HFFc6 (cell line): Measurements from ENCODE around the gene TNNI3. TPM values are rescaled to one million over a fixed set of nuclear protein-coding genes. Genes with fewer than 3 reads are reported as not detected.

Experiments
- DNase-seq: peaks from one replicate; pipeline ENCODE4 v3.0.0-alpha.2; 2018
- H3K27ac Mint-ChIP-seq: 2 replicates; pipeline ENCODE4 v1.8.0; 2020; ENCODE audit warnings: mild to moderate bottlenecking, mixed read lengths
- H3K27me3 Mint-ChIP-seq: 2 replicates; pipeline ENCODE4 v1.8.0; 2021; ENCODE audit warnings: mild to moderate bottlenecking, moderate library complexity, mixed read lengths; ENCODE audit not compliant: insufficient read depth
- H3K36me3 Mint-ChIP-seq: 2 replicates; pipeline ENCODE4 v1.8.0; 2021; ENCODE audit warnings: low read depth, mixed read lengths
- H3K4me1 Mint-ChIP-seq: 2 replicates; pipeline ENCODE4 v1.8.0; 2020; ENCODE audit warnings: low read depth, mixed read lengths
- H3K4me3 Mint-ChIP-seq: 2 replicates; pipeline ENCODE4 v1.8.0; 2020; ENCODE audit warnings: mild to moderate bottlenecking, moderate library complexity, mixed read lengths
- H3K9me3 Mint-ChIP-seq: 2 replicates; pipeline ENCODE4 v1.8.0; 2020; ENCODE audit warnings: mild to moderate bottlenecking, mixed read lengths
- total RNA-seq, 6 experiments: library from RNA; stranded (reverse); fragmentation: NEBNext Ultra II Directional; extraction: Animal tissue kit (Norgen Biotek cat#: 25700); gene quantifications; 2 replicates in 1 of 6; 3 replicates in 5 of 6; pipeline ENCODE4 v1.2.3, GENCODE V29; 2021
- TF ChIP-seq, protein P1 (sequence below): fragments of 200-600 bp; sonication (generic); IDR thresholded peaks from 2 replicates; pipeline ENCODE4 v1.5.0; 2021; ENCODE audit warnings: antibody characterized with exemption, mild to moderate bottlenecking

The TNNI3 gene
- total RNA-seq, 6 experiments from 2014 or later, result not detected

DNA sequence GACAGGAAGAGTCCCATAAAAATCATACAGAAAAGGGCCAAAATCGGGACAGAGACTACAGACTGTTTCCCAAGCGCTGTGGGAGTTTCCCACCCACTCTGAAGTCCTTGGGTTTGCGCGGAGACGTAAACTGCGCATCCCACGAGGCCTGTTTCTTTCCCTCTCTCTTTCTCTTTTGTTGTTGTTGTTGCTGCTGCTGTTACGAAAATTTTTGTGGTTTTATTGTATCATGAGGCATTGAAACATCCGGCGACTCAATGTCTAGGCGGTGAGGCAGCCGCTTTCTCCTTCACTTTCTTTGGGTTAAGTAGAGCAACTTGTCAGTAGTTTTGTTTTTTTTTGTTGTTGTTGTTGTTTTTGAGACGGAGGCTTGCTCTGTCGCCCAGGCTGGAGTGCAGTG lies 38.5 kb downstream of the TNNI3 start:
- Mint-ChIP-seq H3K4me1 (peaks cover 26% of the 10 kb centered on the region), H3K9me3 (no peaks in the 10 kb centered on the region), H3K27me3 (peaks cover 26% of the 10 kb centered on the region), H3K4me3 (no peak overlapping the region; the same call in 1 of the 2 replicates), H3K27ac (no peak overlapping the region), H3K36me3 (peaks cover 10% of the 10 kb centered on the region)
- TF ChIP-seq, protein P1, sequence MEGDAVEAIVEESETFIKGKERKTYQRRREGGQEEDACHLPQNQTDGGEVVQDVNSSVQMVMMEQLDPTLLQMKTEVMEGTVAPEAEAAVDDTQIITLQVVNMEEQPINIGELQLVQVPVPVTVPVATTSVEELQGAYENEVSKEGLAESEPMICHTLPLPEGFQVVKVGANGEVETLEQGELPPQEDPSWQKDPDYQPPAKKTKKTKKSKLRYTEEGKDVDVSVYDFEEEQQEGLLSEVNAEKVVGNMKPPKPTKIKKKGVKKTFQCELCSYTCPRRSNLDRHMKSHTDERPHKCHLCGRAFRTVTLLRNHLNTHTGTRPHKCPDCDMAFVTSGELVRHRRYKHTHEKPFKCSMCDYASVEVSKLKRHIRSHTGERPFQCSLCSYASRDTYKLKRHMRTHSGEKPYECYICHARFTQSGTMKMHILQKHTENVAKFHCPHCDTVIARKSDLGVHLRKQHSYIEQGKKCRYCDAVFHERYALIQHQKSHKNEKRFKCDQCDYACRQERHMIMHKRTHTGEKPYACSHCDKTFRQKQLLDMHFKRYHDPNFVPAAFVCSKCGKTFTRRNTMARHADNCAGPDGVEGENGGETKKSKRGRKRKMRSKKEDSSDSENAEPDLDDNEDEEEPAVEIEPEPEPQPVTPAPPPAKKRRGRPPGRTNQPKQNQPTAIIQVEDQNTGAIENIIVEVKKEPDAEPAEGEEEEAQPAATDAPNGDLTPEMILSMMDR, result no peak
- DNase-seq, result no peak

DNA sequence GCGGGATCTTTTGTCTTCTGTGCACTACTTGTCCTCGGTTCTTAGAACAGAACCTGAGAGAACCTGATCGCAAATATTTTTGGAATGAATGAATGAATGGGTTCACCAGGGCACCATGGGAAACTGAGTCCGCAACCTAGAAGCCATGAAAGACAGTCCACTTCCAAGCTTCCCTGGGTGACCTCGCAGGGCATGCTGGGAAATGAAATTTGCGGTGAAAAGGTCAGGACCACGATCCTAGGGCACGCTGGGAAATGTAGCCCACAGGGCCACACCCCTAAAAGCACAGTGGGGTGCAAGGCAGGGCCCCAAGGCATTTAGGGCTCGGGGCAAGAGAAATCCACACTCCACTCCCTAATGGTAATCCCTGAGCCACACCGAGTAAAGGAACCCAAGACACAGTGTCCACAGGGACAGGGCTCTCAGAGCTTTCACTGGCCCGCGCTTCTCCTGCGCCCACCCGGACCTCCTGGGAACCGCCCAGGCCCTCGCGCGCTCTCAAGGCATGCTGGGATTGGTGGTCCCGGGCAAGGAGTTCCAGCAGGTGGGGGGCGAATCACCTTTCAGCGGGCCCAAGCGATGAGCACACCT lies 39.0 kb downstream of the TNNI3 start:
- Mint-ChIP-seq H3K27me3 (peaks cover 20% of the 10 kb centered on the region), H3K27ac (peak overlapping the region; percentile 97; the same call in 1 of the 2 replicates)
- DNase-seq, result no peak

DNA sequence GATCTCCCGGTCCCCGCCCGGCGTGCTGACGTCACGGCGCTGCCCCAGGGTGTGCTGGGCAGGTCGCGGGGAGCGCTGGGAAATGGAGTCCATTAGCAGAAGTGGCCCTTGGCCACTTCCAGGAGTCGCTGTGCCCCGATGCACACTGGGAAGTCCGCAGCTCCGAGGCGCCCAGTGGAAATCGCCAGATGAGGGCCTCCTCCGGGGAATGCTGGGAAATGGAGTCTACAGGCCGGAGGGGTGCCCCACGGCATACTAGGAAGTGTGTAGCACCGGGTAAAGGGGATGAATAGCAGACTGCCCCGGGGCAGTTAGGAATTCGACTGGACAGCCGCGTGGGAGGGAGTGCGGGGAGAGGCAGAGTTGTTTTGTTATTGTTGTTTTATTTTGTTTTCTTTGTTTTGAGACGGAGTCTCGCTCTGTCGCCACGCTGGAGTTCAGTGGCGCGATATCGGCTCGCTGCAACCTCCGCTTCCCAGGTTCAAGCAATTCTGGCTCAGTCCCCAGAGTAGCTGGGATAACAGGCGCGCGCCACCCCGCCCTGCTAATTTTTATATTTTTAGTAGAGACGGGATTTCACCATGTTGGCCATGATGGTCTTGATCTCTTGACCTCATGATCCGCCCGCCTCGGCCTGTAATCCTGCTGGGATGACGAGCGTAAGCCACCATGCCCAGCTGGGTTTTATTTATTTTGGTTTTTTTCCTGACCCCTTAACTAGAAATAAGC lies 39.7 kb downstream of the TNNI3 start:
- DNase-seq, result peak; percentile 99
- Mint-ChIP-seq H3K4me1 (peaks cover 34% of the 10 kb centered on the region), H3K36me3 (peaks cover 10% of the 10 kb centered on the region), H3K4me3 (peak overlapping the region; percentile 95), H3K9me3 (no peaks in the 10 kb centered on the region), H3K27me3 (peaks cover 16% of the 10 kb centered on the region), H3K27ac (peak overlapping the region; percentile 97)
- TF ChIP-seq, protein P1, result peak; percentile 20; the same call in 1 of the 2 replicates

More for the DNA sequence above, 39.0 kb downstream of the TNNI3 start:
- H3K4me3 Mint-ChIP-seq, result peak overlapping the region; percentile 95
- no peaks in the 10 kb centered on the region for H3K9me3 Mint-ChIP-seq
- H3K4me1 Mint-ChIP-seq, result peaks cover 31% of the 10 kb centered on the region
- peaks cover 10% of the 10 kb centered on the region for H3K36me3 Mint-ChIP-seq
- TF ChIP-seq, protein P1, result no peak

DNA sequence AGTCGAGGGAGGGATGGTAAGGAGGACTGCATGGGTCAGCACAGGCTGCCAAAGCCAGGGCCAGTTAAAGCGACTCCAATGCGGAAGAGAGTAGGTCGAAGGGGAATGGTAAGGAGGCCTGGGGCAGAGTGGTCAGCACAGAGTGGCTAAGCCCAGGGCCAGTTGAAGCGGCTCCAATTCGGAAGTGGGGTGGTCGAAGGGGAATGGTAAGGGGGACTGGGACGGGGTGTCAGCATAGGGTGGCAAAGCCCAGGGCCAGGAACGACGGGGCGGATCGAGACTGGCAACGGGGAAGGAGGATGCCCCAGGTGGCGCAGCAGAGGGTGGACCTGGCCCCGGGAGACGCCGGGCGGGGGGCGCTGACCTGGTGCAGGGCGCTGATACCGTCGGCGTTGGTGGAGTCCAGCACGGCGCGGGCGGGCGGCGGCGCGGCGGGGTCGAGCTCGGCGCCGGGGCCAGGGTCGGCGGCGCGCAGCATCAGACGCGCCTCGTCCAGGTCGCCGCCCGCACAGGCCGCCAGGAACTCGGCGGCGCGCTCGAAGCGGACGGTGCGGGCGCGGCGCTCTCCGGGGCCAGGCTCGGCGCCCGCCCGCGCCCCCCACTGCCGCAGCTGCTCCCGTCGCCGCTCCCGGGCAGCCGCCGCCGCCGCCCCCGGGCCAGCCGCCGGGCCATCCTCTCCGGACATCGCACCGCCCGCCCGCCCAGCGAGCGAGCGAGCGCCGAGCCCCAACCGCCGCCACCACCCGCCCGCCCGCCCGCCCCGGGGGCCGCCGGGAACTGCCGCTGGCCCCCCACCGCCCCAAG lies 40.5 kb downstream of the TNNI3 start, which contains the start of gene PPP1R12C:
Gene PPP1R12C (minus strand): TSS at position 779 of the 804 bp plus-strand sequence. CDS start 94 bp downstream, at position 685.
- H3K36me3 Mint-ChIP-seq, result peaks cover 10% of the 10 kb centered on the region
- H3K9me3 Mint-ChIP-seq, result no peaks in the 10 kb centered on the region
- DNase-seq, result no peak
- TF ChIP-seq, protein P1, result no peak
- H3K27me3 Mint-ChIP-seq, result peaks cover 11% of the 10 kb centered on the region
- peaks cover 34% of the 10 kb centered on the region for H3K4me1 Mint-ChIP-seq
- H3K27ac Mint-ChIP-seq, result peak within 1 kb of the TSS; percentile 97
- H3K4me3 Mint-ChIP-seq, result peak within 1 kb of the TSS; percentile 97

DNA sequence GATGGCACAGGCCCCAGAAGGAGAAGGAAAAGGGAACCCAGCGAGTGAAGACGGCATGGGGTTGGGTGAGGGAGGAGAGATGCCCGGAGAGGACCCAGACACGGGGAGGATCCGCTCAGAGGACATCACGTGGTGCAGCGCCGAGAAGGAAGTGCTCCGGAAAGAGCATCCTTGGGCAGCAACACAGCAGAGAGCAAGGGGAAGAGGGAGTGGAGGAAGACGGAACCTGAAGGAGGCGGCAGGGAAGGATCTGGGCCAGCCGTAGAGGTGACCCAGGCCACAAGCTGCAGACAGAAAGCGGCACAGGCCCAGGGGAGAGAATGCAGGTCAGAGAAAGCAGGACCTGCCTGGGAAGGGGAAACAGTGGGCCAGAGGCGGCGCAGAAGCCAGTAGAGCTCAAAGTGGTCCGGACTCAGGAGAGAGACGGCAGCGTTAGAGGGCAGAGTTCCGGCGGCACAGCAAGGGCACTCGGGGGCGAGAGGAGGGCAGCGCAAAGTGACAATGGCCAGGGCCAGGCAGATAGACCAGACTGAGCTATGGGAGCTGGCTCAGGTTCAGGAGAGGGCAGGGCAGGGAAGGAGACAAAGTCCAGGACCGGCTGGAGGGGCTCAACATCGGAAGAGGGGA lies 41.2 kb downstream of the TNNI3 start:
- Mint-ChIP-seq H3K4me1 (peaks cover 34% of the 10 kb centered on the region), H3K9me3 (no peaks in the 10 kb centered on the region)

More for the DNA sequence above, 41.2 kb downstream of the TNNI3 start:
- Mint-ChIP-seq H3K27ac (peak overlapping the region; percentile 94), H3K36me3 (peaks cover 10% of the 10 kb centered on the region), H3K27me3 (peaks cover 8% of the 10 kb centered on the region), H3K4me3 (peak overlapping the region; percentile 97)
- TF ChIP-seq, protein P1, result no peak
- DNase-seq, result peak; percentile 73
